MM.1S (cell line): ENCODE results near the gene ALPP.

Experiments
- DNase-seq: peaks from one replicate; pipeline ENCODE4 v3.0.0-alpha.2; 2015
- H2AFZ ChIP-seq: fragments of 300-600 bp; sonication (generic); 2 replicates; pipeline ENCODE4 v1.6.0; 2016; ENCODE audit warnings: antibody characterized with exemption, low read length
- H3F3A ChIP-seq: fragments of 300-600 bp; sonication (generic); 2 replicates; pipeline ENCODE4 v1.6.1; 2016; ENCODE audit warnings: mild to moderate bottlenecking, antibody characterized with exemption, low read length, moderate library complexity, mixed read lengths; ENCODE audit not compliant: insufficient read depth
- H3K27ac ChIP-seq: fragments of 300-600 bp; sonication (generic); 2 replicates; pipeline ENCODE4 v1.5.1; 2016; ENCODE audit warnings: mild to moderate bottlenecking, low read length
- H3K27me3 ChIP-seq: fragments of 300-600 bp; sonication (generic); replicated peaks from 2 replicates; pipeline ENCODE4 v1.6.0; 2016; ENCODE audit warnings: low read length; ENCODE audit not compliant: insufficient read depth
- H3K36me3 ChIP-seq: fragments of 300-600 bp; sonication (generic); replicated peaks from 2 replicates; pipeline ENCODE4 v1.6.1; 2016; ENCODE audit warnings: mild to moderate bottlenecking, low read length, mixed read lengths; ENCODE audit not compliant: insufficient read depth
- H3K4me1 ChIP-seq: fragments of 300-600 bp; sonication (generic); 2 replicates; pipeline ENCODE4 v1.6.1; 2016; ENCODE audit warnings: low read length, mixed read lengths
- H3K4me2 ChIP-seq: fragments of 300-600 bp; sonication (generic); 2 replicates; pipeline ENCODE4 v1.6.0; 2016; ENCODE audit warnings: low read depth, low read length
- H3K4me3 ChIP-seq: fragments of 300-600 bp; sonication (generic); 2 replicates; pipeline ENCODE4 v1.5.1; 2016; ENCODE audit warnings: low read length, mixed read lengths
- H3K79me2 ChIP-seq: fragments of 300-600 bp; sonication (generic); 2 replicates; pipeline ENCODE4 v1.6.1; 2016; ENCODE audit warnings: mixed run types, low read length, mixed read lengths
- H3K9ac ChIP-seq: fragments of 300-600 bp; sonication (generic); 2 replicates; pipeline ENCODE4 v1.6.1; 2016; ENCODE audit warnings: low read length, mixed read lengths
- H3K9me2 ChIP-seq: fragments of 300-600 bp; sonication (generic); replicated peaks from 2 replicates; pipeline ENCODE4 v1.6.1; 2016; ENCODE audit warnings: mild to moderate bottlenecking, low read length, mixed read lengths; ENCODE audit not compliant: insufficient read depth
- H3K9me3 ChIP-seq: fragments of 300-600 bp; sonication (generic); replicated peaks from 2 replicates; pipeline ENCODE4 v1.6.1; 2016; ENCODE audit warnings: mild to moderate bottlenecking, low read length, mixed read lengths; ENCODE audit not compliant: insufficient read depth
- H4K20me1 ChIP-seq: fragments of 300-600 bp; sonication (generic); 2 replicates; pipeline ENCODE4 v1.6.1; 2016; ENCODE audit warnings: mild to moderate bottlenecking, low read length, moderate library complexity, mixed read lengths; ENCODE audit not compliant: insufficient read depth
- CTCF ChIP-seq: fragments of 300-600 bp; sonication (generic); IDR thresholded peaks from 2 replicates; pipeline ENCODE4 v1.5.1; 2016; ENCODE audit warnings: antibody characterized with exemption, low read length, mixed read lengths
- EZH2 ChIP-seq: fragments of 300-600 bp; sonication (generic); optimal IDR thresholded peaks from 2 replicates; pipeline ENCODE3; 2017; ENCODE audit warnings: low read depth, mild to moderate bottlenecking, antibody characterized with exemption, low read length, mixed read lengths
- EZH2phosphoT487 ChIP-seq: fragments of 300-600 bp; sonication (generic); IDR thresholded peaks from 2 replicates; pipeline ENCODE4 v1.6.1; 2018; ENCODE audit warnings: antibody characterized with exemption, low read length

ALPP gene

DNA sequence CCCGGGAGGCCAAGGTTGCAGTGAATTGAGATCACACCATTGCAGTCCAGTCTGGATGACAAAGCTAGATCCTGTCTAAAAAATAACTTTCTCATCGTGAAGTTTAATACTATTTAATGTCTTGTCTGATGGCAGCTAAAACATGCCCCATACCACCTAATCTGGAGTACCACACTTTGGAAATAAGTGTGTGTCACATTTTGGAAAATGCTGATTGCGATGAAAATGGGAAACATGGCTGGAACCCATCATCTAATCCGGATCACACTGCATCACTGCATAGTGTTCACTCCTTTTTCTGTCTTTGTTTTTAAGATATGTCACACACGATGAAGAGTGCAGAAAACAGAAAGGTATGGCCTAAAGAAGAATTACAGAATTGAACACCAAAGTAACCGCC, 31.2 kb upstream of the ALPP start:
- no peak overlapping the region for H3K27ac ChIP-seq
- no peaks in the 10 kb centered on the region for H3K9me3 ChIP-seq
- H2AFZ ChIP-seq: no peak overlapping the region
- H3K9me2 ChIP-seq: no peaks in the 10 kb centered on the region
- no peak for DNase-seq
- no peaks in the 10 kb centered on the region for H3K79me2 ChIP-seq
- H4K20me1 ChIP-seq: no peaks in the 10 kb centered on the region
- no peak for TF ChIP-seq EZH2
- H3K4me3 ChIP-seq: no peak overlapping the region
- H3K9ac ChIP-seq: no peak overlapping the region
- H3F3A ChIP-seq: no peaks in the 10 kb centered on the region
- peaks cover 18% of the 10 kb centered on the region for H3K27me3 ChIP-seq
- H3K36me3 ChIP-seq: no peaks in the 10 kb centered on the region
- H3K4me2 ChIP-seq: no peak overlapping the region
- H3K4me1 ChIP-seq: peaks cover 10% of the 10 kb centered on the region

DNA sequence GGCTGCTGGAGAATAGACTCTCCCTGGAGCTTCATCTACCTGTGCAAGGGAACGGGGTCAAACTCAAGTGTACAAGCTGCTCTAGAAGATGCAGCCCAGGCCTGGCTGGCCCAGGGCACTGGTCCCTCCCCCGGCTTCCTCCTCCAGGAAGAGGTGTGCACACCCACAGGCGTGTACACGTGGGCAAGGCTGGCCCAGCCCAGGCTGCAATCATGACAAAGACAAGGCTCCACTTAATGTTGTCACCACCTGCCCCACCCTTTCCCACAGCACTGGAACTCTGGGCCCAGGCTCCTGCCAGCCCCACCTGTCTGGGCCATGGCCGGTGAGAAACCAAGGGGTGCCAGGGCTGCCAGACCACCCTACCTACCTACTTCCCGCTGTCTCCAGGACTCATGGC, 29.6 kb upstream of the ALPP start:
- Histone ChIP-seq H3K9ac (no peak overlapping the region), H3K27me3 (peaks cover 18% of the 10 kb centered on the region), H2AFZ (no peak overlapping the region), H4K20me1 (no peaks in the 10 kb centered on the region), H3F3A (no peaks in the 10 kb centered on the region), H3K4me2 (no peak overlapping the region), H3K4me3 (no peak overlapping the region), H3K79me2 (no peaks in the 10 kb centered on the region), H3K9me2 (no peaks in the 10 kb centered on the region), H3K27ac (no peak overlapping the region), H3K36me3 (no peaks in the 10 kb centered on the region), H3K9me3 (no peaks in the 10 kb centered on the region), H3K4me1 (peaks cover 10% of the 10 kb centered on the region)
- peak; percentile 60 for DNase-seq
- TF ChIP-seq EZH2 (no peak), CTCF (no peak), EZH2phosphoT487 (no peak)

GRCh38 chr2:232349546-232349945, 29.0 kb upstream of the ALPP start:
- Histone ChIP-seq H4K20me1 (no peaks in the 10 kb centered on the region), H3K9me3 (no peaks in the 10 kb centered on the region), H3K9me2 (no peaks in the 10 kb centered on the region), H3K4me2 (no peak overlapping the region), H3F3A (no peaks in the 10 kb centered on the region), H3K9ac (no peak overlapping the region), H2AFZ (no peak overlapping the region), H3K36me3 (no peaks in the 10 kb centered on the region), H3K4me3 (no peak overlapping the region), H3K4me1 (peaks cover 10% of the 10 kb centered on the region), H3K27me3 (peaks cover 18% of the 10 kb centered on the region), H3K79me2 (no peaks in the 10 kb centered on the region), H3K27ac (no peak overlapping the region)
- no peak for DNase-seq
- no peak for TF ChIP-seq EZH2phosphoT487
- no peak for TF ChIP-seq CTCF
- TF ChIP-seq EZH2: no peak

- no peak for TF ChIP-seq CTCF
- DNase-seq: no peak
- H3K79me2 ChIP-seq: no peaks in the 10 kb centered on the region
- no peaks in the 10 kb centered on the region for H3K9me3 ChIP-seq
- H4K20me1 ChIP-seq: no peaks in the 10 kb centered on the region
- no peaks in the 10 kb centered on the region for H3K36me3 ChIP-seq
- H3K4me3 ChIP-seq: no peak overlapping the region
- H3F3A ChIP-seq: no peaks in the 10 kb centered on the region
- no peak overlapping the region for H3K27ac ChIP-seq
- H3K4me2 ChIP-seq: no peak overlapping the region
- H3K4me1 ChIP-seq: peaks cover 10% of the 10 kb centered on the region
- H3K9me2 ChIP-seq: no peaks in the 10 kb centered on the region
- no peak overlapping the region for H3K9ac ChIP-seq
- H2AFZ ChIP-seq: no peak overlapping the region
- H3K27me3 ChIP-seq: peaks cover 18% of the 10 kb centered on the region
These were observed 28.5 kb upstream of the ALPP start for GRCh38 chr2:232349946-232350635.
